ENCODE results near the gene MCRIP1. TPM values are rescaled to one million over a fixed set of nuclear protein-coding genes. Genes with fewer than 3 reads are reported as not detected.

MCRIP1 gene
- polyA plus RNA-seq, 1 of the 3 experiments (the other 2 are of a cell fraction): 156 TPM

- H3K4me1 ChIP-seq (ENCODE audit: control insufficient read depth in 1 of 2, insufficient read depth in 2 of 2, low read depth in 1 of 2, low read length in 1 of 2): peaks cover 0 to 16% of the 10 kb centered on the region in 2 experiments; a peak in 1 of 4 replicates
- DNase-seq: no peak
- POLR2A ChIA-PET: no interaction called here
- CTCF ChIA-PET: interaction anchor here (0.6 to 2.4 kb wide), 5 partner anchors 12 to 1798 kb away, joined by 3 to 11 read pairs (median 5); no protein-coding TSS in a partner anchor
- peaks cover 17% of the 10 kb centered on the region; the same call in 1 of the 2 replicates for H4K20me1 ChIP-seq (ENCODE audit: insufficient read depth)
- peaks cover 0 to 5% of the 10 kb centered on the region in 2 experiments for H3K36me3 ChIP-seq (replicated peaks in 1 of 2; ENCODE audit: control insufficient read depth in 1 of 2, insufficient read depth in 2 of 2, low read length in 1 of 2)
- no peak overlapping the region for H3K27ac ChIP-seq (ENCODE audit: low read depth in 2 of 2, low read length in 1 of 2)
- H2AFZ ChIP-seq (ENCODE audit: low read depth): no peak overlapping the region
- no peak overlapping the region for H3K4me3 ChIP-seq (ENCODE audit: low read depth in 2 of 2, low read length in 1 of 2)
- peaks cover 3% of the 10 kb centered on the region for H3F3A ChIP-seq (replicated peaks; ENCODE audit: insufficient read depth)
- H3K9ac ChIP-seq: no peak overlapping the region
- WGBS (ENCODE audit: low lambda C conversion rate): 87% methylated on average over 9 of the region's 11 CpGs
- no peaks in the 10 kb centered on the region for H3K27me3 ChIP-seq (ENCODE audit: insufficient read depth)
- no peak overlapping the region for H3K4me2 ChIP-seq
- H3K79me2 ChIP-seq (ENCODE audit: insufficient read depth): peaks cover 24% of the 10 kb centered on the region
- no peaks in the 10 kb centered on the region for H3K9me3 ChIP-seq
- H3K9me2 ChIP-seq: no peaks in the 10 kb centered on the region
- TF ChIP-seq NFIC (IDR thresholded peaks at IDR 0.05; ENCODE audit: borderline replicate concordance) (no peak), EP300 (IDR thresholded peaks at IDR 0.05; ENCODE audit: borderline replicate concordance in 1 of 2, low read depth in 1 of 2, low read length in 1 of 2) (no peak), RAD21 (IDR thresholded peaks at IDR 0.05; ENCODE audit: low read length) (no peak), FOSL2 (IDR thresholded peaks at IDR 0.05; ENCODE audit: borderline replicate concordance, low read depth) (no peak), EZH2phosphoT487 (IDR thresholded peaks at IDR 0.05; ENCODE audit: borderline replicate concordance, low read depth) (no peak), JUND (IDR thresholded peaks at IDR 0.05) (no peak), FOXJ3 (CRISPR knock-in tag; IDR thresholded peaks at IDR 0.05) (no peak), RFX5 (IDR thresholded peaks at IDR 0.05; ENCODE audit: low read length) (no peak), CHD2 (IDR thresholded peaks at IDR 0.05; ENCODE audit: low read length, partially characterized antibody) (no peak), MEF2A (IDR thresholded peaks at IDR 0.05; ENCODE audit: borderline replicate concordance, low read depth) (no peak)
- TF ChIP-seq, protein P1, sequence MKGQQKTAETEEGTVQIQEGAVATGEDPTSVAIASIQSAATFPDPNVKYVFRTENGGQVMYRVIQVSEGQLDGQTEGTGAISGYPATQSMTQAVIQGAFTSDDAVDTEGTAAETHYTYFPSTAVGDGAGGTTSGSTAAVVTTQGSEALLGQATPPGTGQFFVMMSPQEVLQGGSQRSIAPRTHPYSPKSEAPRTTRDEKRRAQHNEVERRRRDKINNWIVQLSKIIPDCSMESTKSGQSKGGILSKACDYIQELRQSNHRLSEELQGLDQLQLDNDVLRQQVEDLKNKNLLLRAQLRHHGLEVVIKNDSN (IDR thresholded peaks at IDR 0.05; ENCODE audit: borderline replicate concordance, low read depth): no peak
Measured at GRCh38 chr17:81824595-81824994, 8.5 kb downstream of the MCRIP1 start.

DNA sequence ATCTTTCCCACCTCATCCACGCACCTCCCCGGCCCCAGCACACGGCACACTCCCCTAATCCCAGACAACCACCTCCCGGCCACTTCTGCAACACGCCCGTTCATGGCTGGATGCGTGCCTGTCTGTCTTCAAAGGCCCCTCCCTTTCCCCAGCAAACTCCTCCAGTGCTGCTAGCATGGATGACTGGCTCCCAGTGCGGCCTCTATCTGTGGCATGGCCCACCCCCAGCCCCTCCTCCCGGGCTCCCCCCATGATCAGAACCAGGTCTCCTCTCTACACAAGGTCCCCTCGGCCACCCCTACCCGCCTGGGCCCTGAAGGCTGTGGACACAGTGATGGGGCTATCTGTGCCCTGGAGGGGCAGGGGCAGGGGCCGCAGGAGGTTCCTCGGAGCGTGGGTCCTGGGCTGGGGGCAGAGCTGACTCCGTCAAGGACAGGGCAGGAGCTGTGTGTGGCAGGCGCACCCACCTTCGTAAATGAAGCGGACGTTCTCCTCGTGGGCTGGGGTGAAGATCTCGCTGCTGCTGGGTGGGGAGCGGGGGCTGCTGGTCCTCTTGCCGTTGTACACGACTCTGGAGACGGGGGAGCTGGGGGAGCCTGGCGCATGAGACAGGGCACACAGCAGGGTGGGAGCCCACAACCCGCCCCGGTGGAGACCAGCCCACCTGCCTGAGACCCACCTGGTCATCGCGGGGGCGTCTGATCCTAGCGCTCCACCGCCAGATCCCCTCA is 9.1 kb downstream of the MCRIP1 start:
- Histone ChIP-seq H3K36me3 (replicated peaks in 1 of 2; ENCODE audit: control insufficient read depth in 1 of 2, insufficient read depth in 2 of 2, low read length in 1 of 2) (peaks cover 0 to 5% of the 10 kb centered on the region in 2 experiments), H3K27me3 (ENCODE audit: insufficient read depth) (no peaks in the 10 kb centered on the region), H3F3A (replicated peaks; ENCODE audit: insufficient read depth) (peaks cover 3% of the 10 kb centered on the region), H2AFZ (ENCODE audit: low read depth) (no peak overlapping the region), H3K79me2 (ENCODE audit: insufficient read depth) (peaks cover 20% of the 10 kb centered on the region), H3K4me2 (no peak overlapping the region), H3K9me2 (no peaks in the 10 kb centered on the region), H3K4me3 (ENCODE audit: low read depth in 2 of 2, low read length in 1 of 2) (no peak overlapping the region), H3K4me1 (ENCODE audit: control insufficient read depth in 1 of 2, insufficient read depth in 2 of 2, low read depth in 1 of 2, low read length in 1 of 2) (peaks cover 0 to 16% of the 10 kb centered on the region in 2 experiments; a peak in 1 of 4 replicates), H3K27ac (ENCODE audit: low read depth in 2 of 2, low read length in 1 of 2) (no peak overlapping the region), H4K20me1 (ENCODE audit: insufficient read depth) (peaks cover 17% of the 10 kb centered on the region; the same call in 1 of the 2 replicates), H3K9me3 (no peaks in the 10 kb centered on the region), H3K9ac (no peak overlapping the region)
- ChIA-PET POLR2A (no interaction called here), CTCF (interaction anchor here (0.6 to 2.4 kb wide), 2 partner anchors 89 to 1797 kb away, joined by 3 to 11 read pairs; no protein-coding TSS in a partner anchor)
- DNase-seq: no peak
- TF ChIP-seq PBX3 (IDR thresholded peaks at IDR 0.05) (no peak), TAF1 (IDR thresholded peaks at IDR 0.05; ENCODE audit: borderline replicate concordance, low read depth, low read length) (no peak), IRF3 (IDR thresholded peaks at IDR 0.05; ENCODE audit: low read depth, low read length) (no peak), NRF1 (IDR thresholded peaks at IDR 0.05; ENCODE audit: low read depth, low read length) (no peak), MXI1 (IDR thresholded peaks at IDR 0.05; ENCODE audit: low read depth, low read length) (no peak), RAD21 (IDR thresholded peaks at IDR 0.05; ENCODE audit: low read length) (no peak), EP300 (IDR thresholded peaks at IDR 0.05; ENCODE audit: borderline replicate concordance in 1 of 2, low read depth in 1 of 2, low read length in 1 of 2) (no peak), FOSL2 (IDR thresholded peaks at IDR 0.05; ENCODE audit: borderline replicate concordance, low read depth) (no peak), GABPA (IDR thresholded peaks at IDR 0.05; ENCODE audit: low read depth) (no peak), YY1 (IDR thresholded peaks at IDR 0.05; ENCODE audit: low read depth) (no peak), SMC3 (IDR thresholded peaks at IDR 0.05; ENCODE audit: low read depth, low read length) (no peak)
- TF ChIP-seq, protein P2, sequence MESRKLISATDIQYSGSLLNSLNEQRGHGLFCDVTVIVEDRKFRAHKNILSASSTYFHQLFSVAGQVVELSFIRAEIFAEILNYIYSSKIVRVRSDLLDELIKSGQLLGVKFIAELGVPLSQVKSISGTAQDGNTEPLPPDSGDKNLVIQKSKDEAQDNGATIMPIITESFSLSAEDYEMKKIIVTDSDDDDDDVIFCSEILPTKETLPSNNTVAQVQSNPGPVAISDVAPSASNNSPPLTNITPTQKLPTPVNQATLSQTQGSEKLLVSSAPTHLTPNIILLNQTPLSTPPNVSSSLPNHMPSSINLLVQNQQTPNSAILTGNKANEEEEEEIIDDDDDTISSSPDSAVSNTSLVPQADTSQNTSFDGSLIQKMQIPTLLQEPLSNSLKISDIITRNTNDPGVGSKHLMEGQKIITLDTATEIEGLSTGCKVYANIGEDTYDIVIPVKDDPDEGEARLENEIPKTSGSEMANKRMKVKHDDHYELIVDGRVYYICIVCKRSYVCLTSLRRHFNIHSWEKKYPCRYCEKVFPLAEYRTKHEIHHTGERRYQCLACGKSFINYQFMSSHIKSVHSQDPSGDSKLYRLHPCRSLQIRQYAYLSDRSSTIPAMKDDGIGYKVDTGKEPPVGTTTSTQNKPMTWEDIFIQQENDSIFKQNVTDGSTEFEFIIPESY (IDR thresholded peaks at IDR 0.05; ENCODE audit: borderline replicate concordance, low read depth): no peak
- TF ChIP-seq, protein P3, sequence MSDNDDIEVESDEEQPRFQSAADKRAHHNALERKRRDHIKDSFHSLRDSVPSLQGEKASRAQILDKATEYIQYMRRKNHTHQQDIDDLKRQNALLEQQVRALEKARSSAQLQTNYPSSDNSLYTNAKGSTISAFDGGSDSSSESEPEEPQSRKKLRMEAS (IDR thresholded peaks at IDR 0.05; ENCODE audit: low read depth): no peak
- WGBS (ENCODE audit: low lambda C conversion rate): 94% methylated on average over 25 of the region's 33 CpGs
